GM12891 (cell line): ENCODE results near the gene MEGF8.

ENCODE experiments used
- PAX5 ChIP-seq: IDR thresholded peaks from 2 replicates; pipeline ENCODE4 v1.6.1; 2011; ENCODE audit warnings: low read length, moderate library complexity, mild to moderate bottlenecking; ENCODE audit not compliant: insufficient read depth, severe bottlenecking
- POLR2A ChIP-seq: IDR thresholded peaks from 2 replicates; pipeline ENCODE4 v1.6.1; 2011; ENCODE audit warnings: low read depth, low read length, control low read depth
- POLR2AphosphoS5 ChIP-seq: IDR thresholded peaks from 2 replicates; pipeline ENCODE4 v1.6.1; 2011; ENCODE audit warnings: low read depth, low read length, control low read depth
- TAF1 ChIP-seq: IDR thresholded peaks from 2 replicates; pipeline ENCODE4 v1.6.1; 2011; ENCODE audit warnings: low read depth, low read length, control low read depth

DNA sequence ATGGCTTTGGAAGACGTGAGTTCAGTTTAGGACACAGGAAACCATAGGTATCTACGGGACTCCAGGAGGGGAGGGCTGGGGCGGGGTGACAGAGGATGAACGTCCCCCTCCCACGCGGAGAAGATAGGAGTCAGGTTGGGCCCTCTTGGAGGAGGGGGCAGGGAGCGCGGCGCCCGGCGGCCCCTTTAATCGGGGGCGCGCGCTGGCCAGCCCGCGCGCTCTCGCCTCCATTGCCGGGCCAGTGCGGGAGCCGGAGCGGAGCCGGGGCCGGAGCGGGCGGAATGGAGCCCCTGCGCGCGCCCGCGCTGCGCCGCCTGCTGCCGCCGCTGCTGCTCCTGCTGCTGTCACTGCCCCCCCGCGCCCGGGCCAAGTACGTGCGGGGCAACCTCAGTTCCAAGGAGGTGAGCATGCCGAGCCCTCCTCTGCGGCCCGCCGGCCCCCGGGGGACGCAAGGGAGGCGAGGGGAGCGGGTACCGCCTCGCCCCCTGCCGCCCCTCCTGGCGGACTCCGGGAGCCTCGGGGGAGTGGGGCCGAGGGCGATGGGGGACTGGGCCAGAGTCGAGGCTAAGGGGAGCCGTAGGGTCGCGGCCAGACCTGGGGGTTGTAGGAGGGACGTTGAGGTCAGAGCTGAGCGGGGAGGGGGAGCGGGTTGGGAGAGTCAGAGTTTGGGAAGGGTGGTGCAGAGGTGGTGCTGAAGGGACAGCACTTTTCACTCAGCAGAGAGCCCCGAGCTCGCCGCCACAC lies 12.2 kb upstream of the MEGF8 start, which contains the start of gene TMEM145:
- TF ChIP-seq POLR2A: no peak
- TF ChIP-seq PAX5: no peak
- TF ChIP-seq TAF1: no peak
- no peak for TF ChIP-seq POLR2AphosphoS5
